ENCODE results near the gene STAM.

GRCh38 chr10:17740668-17741067, 96.7 kb downstream of the STAM start:
- TF ChIP-seq CTCF (IDR thresholded peaks at IDR 0.05), result no peak
- no peak for TF ChIP-seq POLR2A (IDR thresholded peaks at IDR 0.05)

All from ovary (tissue), 3 donors.